ENCODE data around the gene TNFAIP1.

TNFAIP1 gene

GRCh38 chr17:28342313-28342712 lies 6.8 kb downstream of the TNFAIP1 start:
- no peak for TF ChIP-seq CTCF (IDR thresholded peaks at IDR 0.05; ENCODE audit: insufficient read depth, low read length, missing control alignments)
- CTCF ChIA-PET, result no interaction called here
- no peak for DNase-seq (ENCODE audit: low read depth, low spot score)
- POLR2A ChIA-PET, result no interaction called here
- no peak overlapping the region for H3K4me3 ChIP-seq (ENCODE audit: low read depth, low read length)

GRCh38 chr17:28343491-28343932 lies 8.0 kb downstream of the TNFAIP1 start:
- TF ChIP-seq CTCF (IDR thresholded peaks at IDR 0.05; ENCODE audit: insufficient read depth, low read length, missing control alignments), result no peak
- CTCF ChIA-PET, result no interaction called here

GRCh38 chr17:28344011-28344410 lies 8.4 kb downstream of the TNFAIP1 start:
- CTCF ChIA-PET, result interaction anchor here (1.3 to 2.8 kb wide), 2 partner anchors 8 to 27 kb away, joined by 3 to 14 read pairs; partner anchors contain the start of genes IFT20 and TNFAIP1
- DNase-seq (ENCODE audit: low read depth, low spot score), result no peak
- H3K4me3 ChIP-seq (ENCODE audit: low read depth, low read length), result no peak overlapping the region
- no peak for TF ChIP-seq CTCF (IDR thresholded peaks at IDR 0.05; ENCODE audit: insufficient read depth, low read length, missing control alignments)
- POLR2A ChIA-PET, result interaction anchor here (0.8 to 5.5 kb wide), 2 partner anchors 9 to 13 kb away, joined by 3 to 55 read pairs; partner anchors contain the start of genes IFT20, POLDIP2 and TNFAIP1

More at GRCh38 chr17:28343491-28343932, 8.0 kb downstream of the TNFAIP1 start:
- H3K4me3 ChIP-seq (ENCODE audit: low read depth, low read length), result no peak overlapping the region
- no peak for DNase-seq (ENCODE audit: low read depth, low spot score)
- POLR2A ChIA-PET, result interaction anchor here (0.8 to 5.5 kb wide), 2 partner anchors 8 to 14 kb away, joined by 3 to 55 read pairs; partner anchors contain the start of genes IFT20, POLDIP2 and TNFAIP1

GRCh38 chr17:28344435-28344901 lies 8.9 kb downstream of the TNFAIP1 start:
- no peak overlapping the region for H3K4me3 ChIP-seq (ENCODE audit: low read depth, low read length)
- ChIA-PET CTCF (interaction anchor here (1.3 to 2.8 kb wide), 2 partner anchors 9 to 26 kb away, joined by 3 to 14 read pairs; partner anchors contain the start of genes IFT20 and TNFAIP1), POLR2A (interaction anchor here (2.0 to 5.5 kb wide), 2 partner anchors 9 to 13 kb away, joined by 9 to 55 read pairs; partner anchors contain the start of genes IFT20, POLDIP2 and TNFAIP1)
- TF ChIP-seq CTCF (IDR thresholded peaks at IDR 0.05; ENCODE audit: insufficient read depth, low read length, missing control alignments), result no peak
- no peak for DNase-seq (ENCODE audit: low read depth, low spot score)

- no peak for DNase-seq (ENCODE audit: low read depth, low spot score)
- ChIA-PET CTCF (interaction anchor here (0.9 to 3.3 kb wide), 8 partner anchors 8 to 114 kb away, joined by 3 to 20 read pairs (median 4); partner anchors contain the start of genes IFT20, POLDIP2 and TNFAIP1), POLR2A (interaction anchor here (1.8 to 5.5 kb wide), 3 partner anchors 10 to 12 kb away, joined by 5 to 55 read pairs (median 9); partner anchors contain the start of genes IFT20, POLDIP2 and TNFAIP1)
- no peak overlapping the region for H3K4me3 ChIP-seq (ENCODE audit: low read depth, low read length)
- no peak for TF ChIP-seq CTCF (IDR thresholded peaks at IDR 0.05; ENCODE audit: insufficient read depth, low read length, missing control alignments)
Measured at GRCh38 chr17:28345419-28346198, 10.0 kb downstream of the TNFAIP1 start.

- no peak for TF ChIP-seq CTCF (IDR thresholded peaks at IDR 0.05; ENCODE audit: insufficient read depth, low read length, missing control alignments)
- ChIA-PET CTCF (interaction anchor here (0.9 to 3.3 kb wide), 7 partner anchors 8 to 115 kb away, joined by 3 to 20 read pairs (median 5); partner anchors contain the start of genes IFT20, POLDIP2 and TNFAIP1), POLR2A (interaction anchor here (1.8 to 5.5 kb wide), 3 partner anchors 9 to 11 kb away, joined by 5 to 55 read pairs (median 9); partner anchors contain the start of genes IFT20, POLDIP2 and TNFAIP1)
- DNase-seq (ENCODE audit: low read depth, low spot score), result no peak
- H3K4me3 ChIP-seq (ENCODE audit: low read depth, low read length), result no peak overlapping the region
Measured at GRCh38 chr17:28346199-28346580, 10.6 kb downstream of the TNFAIP1 start.
